A673 (cell line): ENCODE data around the gene MYMK. TPM values are rescaled to one million over a fixed set of nuclear protein-coding genes. Genes with fewer than 3 reads are reported as not detected.

Experiments used
- BruUV-seq: library from RNA; stranded (reverse); fragments of 400-500 nt; replicated peaks from 2 replicates; lab custom pipeline; 2021; lab: Mats Ljungman, UMichigan
- CTCF ChIA-PET: fragments of 300-600 bp; sonication (Branson Sonifier 250); formaldehyde crosslinking; loops from one replicate; lab custom pipeline; 2022; ENCODE audit warnings: antibody characterized with exemption; lab: Charles Lee
- POLR2A ChIA-PET: fragments of 300-600 bp; sonication (Branson Sonifier 250); formaldehyde crosslinking; loops from one replicate; lab custom pipeline; 2022; ENCODE audit warnings: antibody characterized with exemption; ENCODE audit not compliant: low non-redundant PET; lab: Charles Lee
- DNase-seq: peaks from one replicate; pipeline ENCODE4 v3.0.0-alpha.2; 2015; ENCODE audit warnings: low spot score
- H3K27ac ChIP-seq: fragments of 200-600 bp; sonication (generic); 2 replicates; pipeline ENCODE4 v1.5.1; 2016; ENCODE audit warnings: mixed run types, low read depth, mild to moderate bottlenecking, mixed read lengths, antibody characterized with exemption, low read length; ENCODE audit not compliant: poor library complexity, severe bottlenecking
- H3K27me3 ChIP-seq: fragments of 200-600 bp; sonication (generic); replicated peaks from 2 replicates; pipeline ENCODE4 v1.6.1; 2017; ENCODE audit warnings: mixed run types, low read depth, mild to moderate bottlenecking, mixed read lengths, antibody characterized with exemption, low read length; ENCODE audit not compliant: insufficient read depth, poor library complexity
- H3K36me3 ChIP-seq: fragments of 200-600 bp; sonication (generic); 2 replicates; pipeline ENCODE4 v1.6.1; 2016; ENCODE audit warnings: mixed run types, mild to moderate bottlenecking, mixed read lengths, antibody characterized with exemption, low read length; ENCODE audit not compliant: insufficient read depth, poor library complexity, severe bottlenecking
- H3K4me1 ChIP-seq: fragments of 200-600 bp; sonication (generic); 2 replicates; pipeline ENCODE4 v1.6.1; 2017; ENCODE audit warnings: mixed run types, mild to moderate bottlenecking, mixed read lengths, antibody characterized with exemption, low read length; ENCODE audit not compliant: insufficient read depth, poor library complexity, severe bottlenecking
- H3K4me3 ChIP-seq: fragments of 200-600 bp; sonication (generic); 2 replicates; pipeline ENCODE4 v1.5.1; 2016; ENCODE audit warnings: low read depth, mixed run types, mild to moderate bottlenecking, mixed read lengths, low read length; ENCODE audit not compliant: poor library complexity, severe bottlenecking
- H3K9me3 ChIP-seq: fragments of 200-600 bp; sonication (generic); 2 replicates; pipeline ENCODE4 v1.6.1; 2016; ENCODE audit warnings: mixed run types, low read depth, mild to moderate bottlenecking, mixed read lengths, antibody characterized with exemption, low read length; ENCODE audit not compliant: poor library complexity, severe bottlenecking
- CTCF ChIP-seq: fragments of 300-800, 200-600 bp; sonication (generic); conservative IDR thresholded peaks from 2 replicates; pipeline ENCODE4 v1.5.1; 2017; ENCODE audit warnings: low read depth, mild to moderate bottlenecking, antibody characterized with exemption, low read length, moderate library complexity, mixed read lengths
- EZH2 ChIP-seq: fragments of 200-600 bp; sonication (generic); IDR thresholded peaks from 2 replicates; pipeline ENCODE4 v1.6.1; 2017; ENCODE audit warnings: borderline replicate concordance, low read depth, mild to moderate bottlenecking, mixed read lengths, antibody characterized with exemption, low read length; ENCODE audit not compliant: poor library complexity, severe bottlenecking
- intact Hi-C: fragments of 100-400 bp; cut with micrococcal nuclease; formaldehyde crosslinking; loops from one replicate; pipeline ENCODE4 v1.10.0; 2022; ENCODE audit not compliant: unreplicated experiment
- total RNA-seq: library from RNA; stranded (reverse); gene quantifications from 2 replicates; pipeline ENCODE4 v1.2.3, GENCODE V29; 2021

MYMK gene
- total RNA-seq, 1 experiment from 2014 or later: not detected

GRCh38 chr9:133529457-133529856 lies 4.7 kb upstream of the MYMK start:
- BruUV-seq: no TSS peak
- Histone ChIP-seq H3K27me3 (no peaks in the 10 kb centered on the region), H3K27ac (no peak overlapping the region), H3K9me3 (no peaks in the 10 kb centered on the region), H3K4me3 (no peak overlapping the region), H3K4me1 (peaks cover 24% of the 10 kb centered on the region), H3K36me3 (no peaks in the 10 kb centered on the region)
- ChIA-PET CTCF (no interaction called here), POLR2A (interaction anchor here (0.5 kb wide), 1 partner anchor 233 kb away, joined by 4 read pairs; no protein-coding TSS in a partner anchor)
- TF ChIP-seq CTCF (no peak), EZH2 (no peak)
- DNase-seq: no peak
- intact Hi-C loops: no loop called here

- H3K4me1 ChIP-seq: peaks cover 20% of the 10 kb centered on the region
- CTCF ChIA-PET: no interaction called here
- no TSS peak for BruUV-seq
These were observed 4.1 kb upstream of the MYMK start for GRCh38 chr9:133528876-133529241.

GRCh38 chr9:133528001-133528875 lies 3.5 kb upstream of the MYMK start:
- ChIA-PET CTCF (no interaction called here), POLR2A (interaction anchor here (0.7 kb wide), 1 partner anchor 222 kb away, joined by 5 read pairs; no protein-coding TSS in a partner anchor)
- no peak overlapping the region for H3K27ac ChIP-seq
- no peak for DNase-seq
- no peak overlapping the region for H3K4me3 ChIP-seq
- no peaks in the 10 kb centered on the region for H3K36me3 ChIP-seq
- intact Hi-C loops: no loop called here
- TF ChIP-seq EZH2 (no peak), CTCF (no peak)
- no peaks in the 10 kb centered on the region for H3K9me3 ChIP-seq
- no peaks in the 10 kb centered on the region for H3K27me3 ChIP-seq
- peaks cover 19% of the 10 kb centered on the region for H3K4me1 ChIP-seq
- BruUV-seq: no TSS peak

More at GRCh38 chr9:133528876-133529241, 4.1 kb upstream of the MYMK start:
- Histone ChIP-seq H3K27me3 (no peaks in the 10 kb centered on the region), H3K4me3 (no peak overlapping the region), H3K27ac (no peak overlapping the region), H3K9me3 (no peaks in the 10 kb centered on the region), H3K36me3 (no peaks in the 10 kb centered on the region)
- TF ChIP-seq EZH2 (no peak), CTCF (no peak)
- DNase-seq: no peak
- intact Hi-C loops: no loop called here
- POLR2A ChIA-PET: interaction anchor here (0.5 kb wide), 1 partner anchor 233 kb away, joined by 4 read pairs; no protein-coding TSS in a partner anchor
